Neural cell (in vitro differentiated cells): ENCODE data around the gene ETV6. TPM values are rescaled to one million over a fixed set of nuclear protein-coding genes. Genes with fewer than 3 reads are reported as not detected.

Experiments
- H2AFZ ChIP-seq: fragments of 200-600, 300-800 bp; sonication (generic), shearing (Covaris generic); 2 replicates; pipeline ENCODE4 v1.6.0; 2014; ENCODE audit warnings: low read depth, mild to moderate bottlenecking, antibody characterized with exemption, low read length, moderate library complexity
- H3F3A ChIP-seq: fragments of 200-600 bp; shearing (Covaris generic); 2 replicates; pipeline ENCODE4 v1.6.1; 2016; ENCODE audit warnings: mild to moderate bottlenecking, moderate library complexity, mixed read lengths, antibody characterized with exemption, low read length; ENCODE audit not compliant: insufficient read depth, poor library complexity, severe bottlenecking
- H3K27ac ChIP-seq: fragments of 200-600, 300-800 bp; sonication (generic), shearing (Covaris generic); 2 replicates; pipeline ENCODE4 v1.5.1; 2014; ENCODE audit warnings: mild to moderate bottlenecking, low read length, moderate library complexity
- H3K27me3 ChIP-seq: fragments of 300-800, 200-600 bp; sonication (generic), shearing (Covaris generic); 2 replicates; pipeline ENCODE4 v1.6.0; 2014; ENCODE audit warnings: mild to moderate bottlenecking, low read depth, low read length, moderate library complexity; ENCODE audit not compliant: insufficient read depth
- H3K36me3 ChIP-seq: fragments of 300-800, 200-600 bp; sonication (generic), shearing (Covaris generic); 2 replicates; pipeline ENCODE4 v1.5.1; 2014; ENCODE audit warnings: mild to moderate bottlenecking, antibody characterized with exemption, low read length, moderate library complexity; ENCODE audit not compliant: insufficient read depth
- H3K4me2 ChIP-seq: fragments of 300-800, 200-600 bp; sonication (generic), shearing (Covaris generic); 2 replicates; pipeline ENCODE4 v1.6.0; 2014; ENCODE audit warnings: mild to moderate bottlenecking, low read length
- H3K4me3 ChIP-seq: fragments of 300-800, 200-600 bp; sonication (generic), shearing (Covaris generic); 2 replicates; pipeline ENCODE4 v1.5.1; 2014; ENCODE audit warnings: mild to moderate bottlenecking, low read length, moderate library complexity
- H3K79me2 ChIP-seq: fragments of 200-600 bp; shearing (Covaris generic); replicated peaks from 2 replicates; pipeline ENCODE4 v1.6.0; 2014; ENCODE audit warnings: mild to moderate bottlenecking, low read length, moderate library complexity; ENCODE audit not compliant: insufficient read depth
- H3K9ac ChIP-seq: fragments of 300-800, 200-600 bp; sonication (generic), shearing (Covaris generic); 2 replicates; pipeline ENCODE4 v1.6.1; 2016; ENCODE audit warnings: mild to moderate bottlenecking, low read length, mixed read lengths
- H3K9me2 ChIP-seq: fragments of 200-600 bp; shearing (Covaris generic); 2 replicates; pipeline ENCODE4 v1.6.1; 2016; ENCODE audit warnings: mild to moderate bottlenecking, low read length, mixed read lengths; ENCODE audit not compliant: insufficient read depth
- H3K9me3 ChIP-seq: fragments of 200-600, 300-800 bp; sonication (generic), shearing (Covaris generic); 2 replicates; pipeline ENCODE4 v1.6.1; 2016; ENCODE audit warnings: mild to moderate bottlenecking, mixed run types, low read length, moderate library complexity, mixed read lengths
- H4K20me1 ChIP-seq: fragments of 200-600 bp; shearing (Covaris generic); 2 replicates; pipeline ENCODE4 v1.6.1; 2016; ENCODE audit warnings: mild to moderate bottlenecking, mixed run types; ENCODE audit not compliant: insufficient read depth
- CTCF ChIP-seq: fragments of 450-650 bp; IDR thresholded peaks from 2 replicates; pipeline ENCODE4 v1.5.1; 2014; ENCODE audit warnings: antibody characterized with exemption, mild to moderate bottlenecking, moderate library complexity; ENCODE audit not compliant: poor library complexity, severe bottlenecking
- EP300 ChIP-seq: fragments of 450-650 bp; conservative IDR thresholded peaks from 2 replicates; pipeline ENCODE4 v1.6.1; 2014; ENCODE audit warnings: antibody characterized with exemption, mild to moderate bottlenecking, moderate library complexity; ENCODE audit not compliant: poor library complexity, severe bottlenecking
- EZH2 ChIP-seq: fragments of 200-600, 300-800 bp; shearing (Covaris generic), sonication (generic); IDR thresholded peaks from 2 replicates; pipeline ENCODE4 v1.6.1; 2014; ENCODE audit warnings: antibody characterized with exemption, low read length, borderline replicate concordance, mild to moderate bottlenecking; ENCODE audit not compliant: insufficient read depth, poor library complexity, severe bottlenecking
- MXI1 ChIP-seq: fragments of 450-650 bp; conservative IDR thresholded peaks from 2 replicates; pipeline ENCODE4 v1.6.1; 2014; ENCODE audit warnings: antibody characterized with exemption, mild to moderate bottlenecking; ENCODE audit not compliant: poor library complexity, severe bottlenecking
- POLR2AphosphoS5 ChIP-seq: IDR thresholded peaks from 2 replicates; pipeline ENCODE4 v1.6.1; 2012
- RAD21 ChIP-seq: fragments of 450-650 bp; conservative IDR thresholded peaks from 2 replicates; pipeline ENCODE4 v1.6.1; 2014; ENCODE audit warnings: antibody characterized with exemption, mild to moderate bottlenecking, moderate library complexity
- REST ChIP-seq: IDR thresholded peaks from 2 replicates; pipeline ENCODE4 v1.6.1; 2012; ENCODE audit warnings: borderline replicate concordance
- SMC3 ChIP-seq: fragments of 450-650 bp; conservative IDR thresholded peaks from 2 replicates; pipeline ENCODE4 v1.6.1; 2014; ENCODE audit warnings: antibody characterized with exemption, mild to moderate bottlenecking, moderate library complexity; ENCODE audit not compliant: poor library complexity
- TAF1 ChIP-seq: IDR thresholded peaks from 2 replicates; pipeline ENCODE4 v1.6.1; 2012; ENCODE audit warnings: low read depth
- polyA plus RNA-seq: library from polyadenylated mRNA; depleted of rRNA; stranded (reverse); fragments of >200 nt; gene quantifications from 2 replicates; pipeline ENCODE4 v1.2.3, GENCODE V29; 2014

The ETV6 gene
- polyA plus RNA-seq, 1 donor from 2014 or later, result 1.6 TPM

- Histone ChIP-seq H3K79me2 (no peaks in the 10 kb centered on the region), H3K4me3 (no peak overlapping the region), H3K36me3 (no peaks in the 10 kb centered on the region), H3F3A (peaks cover 5% of the 10 kb centered on the region), H4K20me1 (no peaks in the 10 kb centered on the region), H3K9ac (no peak overlapping the region), H3K4me2 (no peak overlapping the region), H3K27me3 (no peaks in the 10 kb centered on the region), H3K9me2 (no peaks in the 10 kb centered on the region), H3K27ac (peak overlapping the region; percentile 83), H3K9me3 (no peaks in the 10 kb centered on the region), H2AFZ (no peak overlapping the region)
- TF ChIP-seq RAD21, result no peak
- TF ChIP-seq EP300, result no peak
- TF ChIP-seq POLR2AphosphoS5, result no peak
- no peak for TF ChIP-seq MXI1
- no peak for TF ChIP-seq REST
- TF ChIP-seq TAF1, result no peak
- TF ChIP-seq EZH2, result no peak
- no peak for TF ChIP-seq CTCF
- no peak for TF ChIP-seq SMC3
Measured at GRCh38 chr12:11780521-11781101, 131.1 kb downstream of the ETV6 start.

GRCh38 chr12:11782914-11783420 is 133.5 kb downstream of the ETV6 start:
- no peaks in the 10 kb centered on the region for H3K9me2 ChIP-seq
- H3K27ac ChIP-seq, result peak overlapping the region; percentile 62
- no peaks in the 10 kb centered on the region for H4K20me1 ChIP-seq
- no peaks in the 10 kb centered on the region for H3K79me2 ChIP-seq
- H3K9me3 ChIP-seq, result no peaks in the 10 kb centered on the region
- no peaks in the 10 kb centered on the region for H3K27me3 ChIP-seq
- no peak overlapping the region for H3K4me3 ChIP-seq
- TF ChIP-seq REST, result peak; percentile 68
- peak; percentile 68 for TF ChIP-seq EP300
- TF ChIP-seq EZH2, result no peak
- no peak for TF ChIP-seq SMC3
- TF ChIP-seq TAF1, result no peak
- peak; percentile 56 for TF ChIP-seq POLR2AphosphoS5
- no peak overlapping the region for H3K4me2 ChIP-seq
- H3F3A ChIP-seq, result peaks cover 5% of the 10 kb centered on the region
- H3K36me3 ChIP-seq, result no peaks in the 10 kb centered on the region
- no peak overlapping the region for H2AFZ ChIP-seq
- no peak overlapping the region for H3K9ac ChIP-seq
